Heart right ventricle (tissue), 16 donors: Measurements from ENCODE around the gene NLRC5. TPM values are rescaled to one million over a fixed set of nuclear protein-coding genes. Genes with fewer than 3 reads are reported as not detected.

ENCODE experiments used
- ATAC-seq, 8 donors: fragments of 200-7000 bp; cut with Tn5 transposase; one replicate each; pipeline ENCODE4 v1.9.1; 2020; ENCODE audit warnings: mild to moderate bottlenecking in 8 of 8, moderate library complexity in 8 of 8, moderate number of reproducible peaks in 1 of 8
- DNase-seq, 2 donors: peaks; one replicate each; pipeline ENCODE4 v3.0.0-alpha.2; 2020
- H3K27ac ChIP-seq, 10 donors: fragments of 200-600 bp; sonication (generic) in 2 of 10; one replicate each; pipeline versions ENCODE4 v1.5.0 to v1.8.0; 2020 to 2022; ENCODE audit warnings: mild to moderate bottlenecking in 3 of 10
- H3K27me3 ChIP-seq, 7 donors: fragments of 200-600 bp; one replicate each; pipeline ENCODE4 v1.8.0; 2021 to 2022; ENCODE audit warnings: mild to moderate bottlenecking in 2 of 7
- H3K36me3 ChIP-seq, 9 donors: fragments of 200-600 bp; sonication (generic) in 1 of 9; one replicate each; pipeline versions ENCODE4 v1.5.0 to v1.8.0; 2020 to 2022; ENCODE audit warnings: mild to moderate bottlenecking in 2 of 9
- H3K4me1 ChIP-seq, 9 donors: fragments of 200-600 bp; sonication (generic) in 1 of 9; one replicate each; pipeline versions ENCODE4 v1.5.0 to v1.8.0; 2020 to 2022; ENCODE audit warnings: mild to moderate bottlenecking in 4 of 9
- H3K4me3 ChIP-seq, 10 donors: fragments of 200-600 bp; sonication (generic) in 2 of 10; one replicate each; pipeline versions ENCODE4 v1.5.0 to v1.8.0; 2020 to 2022; ENCODE audit warnings: mild to moderate bottlenecking in 7 of 10, moderate library complexity in 2 of 10
- H3K9me3 ChIP-seq, 11 donors: fragments of 200-600 bp in 10 of 11; sonication (generic) in 2 of 11; one replicate each; pipeline versions ENCODE4 v1.5.0 to v1.8.0; 2013 to 2022; ENCODE audit warnings: mild to moderate bottlenecking in 2 of 11, control low read depth in 1 of 11, moderate library complexity in 1 of 11
- CTCF ChIP-seq, 9 donors: fragments of 200-600 bp; sonication (generic) in 2 of 9; IDR thresholded peaks; one replicate each; pipeline versions ENCODE4 v1.5.0 to v1.8.0; 2021 to 2022; ENCODE audit warnings: antibody characterized with exemption in 9 of 9, mild to moderate bottlenecking in 5 of 9, moderate library complexity in 1 of 9
- WGBS, 2 donors: extraction: QIAGEN DNeasy Blood & Tissue Kit; methylation state at CpG; one replicate each; pipeline ENCODE4 v1.1.7; 2013; ENCODE audit warnings: inconsistent platforms in 1 of 2; 5-methylcytosine and 5-hydroxymethylcytosine counted together
- intact Hi-C, 10 donors: fragments of 100-400 bp; cut with DNase I; formaldehyde crosslinking; loops; one replicate each; pipeline versions ENCODE4 v1.11.1 to v1.14.2; 2022
- polyA plus RNA-seq, 2 donors: library from polyadenylated mRNA; stranded (reverse); fragments of 200-250 nt; gene quantifications; one replicate each; pipeline ENCODE4 v1.2.3, GENCODE V29; 2013
- total RNA-seq, 10 donors: library from RNA; stranded (reverse); fragmentation: NEBNext Ultra II Directional in 3 of 10; extraction: Animal tissue kit (Norgen Biotek cat#: 25700) in 3 of 10; gene quantifications; one replicate each; pipeline versions ENCODE4 v1.2.1 to v1.2.4, GENCODE V29; 2021 to 2023
- donor health status: Arrhythmogenic right ventricular cardiomyopathy.
- donor health status: ischemic (EF 13 %, LVEDD 7.1; RV severe dilation, severe dysfunction).
- donor health status: healthy with polysubstance abuse.
- donor health status: DM: no; HTN: yes; CAD: no.
- donor health status: DM: no; HTN: no; CAD: no.
- donor health status: ischemic (EF 25% LVEDD 6.9; RV normal size, moderate dysfunction).
- donor health status: ischemic (EF 25% LVEDD 5.7; RV mildly dilated, moderate dysfunction).
- donor health status: healthy.
- donor health status: DM: yes; HTN: yes; CAD: no.
- donor health status: Ischemic cardiomyopathy.
- donor health status: ischemic (EF 35%, LVEDD 5.7; RV mildly dilated, moderate dysfunction).
- donor health status: nonischemic (EF 11% LVEDD 7.7; RV severe dilation, severe dysfunction).
- donor health status: DM: yes; HTN: yes; CAD: no.
- donor health status: PGD.
- donor health status: ischemic (EF 29% LVEDD 5.4; RV normal size, mild dysfunction).
- donor health status: nonischemic (EF 23%, LVEDD 6.1; RV moderate dilation, normal function).

Gene NLRC5
- total and polyA plus RNA-seq, 12 donors = 6.2 to 49.6 (median 13.5) TPM

- DNase-seq = peak; percentile 71 to 73
- no peaks in the 10 kb centered on the region for H3K9me3 ChIP-seq
- peak; percentile 23 to 77 (median 65) for TF ChIP-seq CTCF (IDR thresholded peaks at IDR 0.05)
- H3K4me1 ChIP-seq = peaks cover 0 to 45% (median 11%) of the 10 kb centered on the region in 9 donors
- intact Hi-C loops = loop anchor here in 8 of 10 donors (1.0 to 10.0 kb wide), 9 partner anchors 71 to 181 kb away; partner anchors contain the start of genes CETP (in 3 of the 8) and SLC12A3 (in 3 of the 8)
- peaks cover 0 to 100% (median 5%) of the 10 kb centered on the region in 9 donors for H3K36me3 ChIP-seq
- 33 to 39% methylated on average over 13 of the region's 13 CpGs for WGBS, 2 donors
- ATAC-seq = peak; percentile 55 to 83 (median 70)
- peak overlapping the region in 1 of 10 donors; percentile 36 for H3K27ac ChIP-seq
- H3K4me3 ChIP-seq = peak overlapping the region in 2 of 10 donors; percentile 6 to 27
- no peaks in the 10 kb centered on the region for H3K27me3 ChIP-seq
Measured at GRCh38 chr16:57045694-57046381, 56.5 kb downstream of the NLRC5 start.

- ATAC-seq = no peak
- peaks cover 0 to 22% (median 0%) of the 10 kb centered on the region in 9 donors for H3K4me1 ChIP-seq
- TF ChIP-seq CTCF (IDR thresholded peaks at IDR 0.05) = no peak
- WGBS, 2 donors = 65 to 91% methylated on average over 2 of the region's 2 CpGs
- no peak for DNase-seq
- peaks cover 0 to 100% (median 0%) of the 10 kb centered on the region in 9 donors for H3K36me3 ChIP-seq
- no peaks in the 10 kb centered on the region for H3K27me3 ChIP-seq
- intact Hi-C loops = loop anchor here in 6 of 10 donors (5.0 to 10.0 kb wide), 6 partner anchors 73 to 183 kb away; partner anchors contain the start of genes CETP (in 3 of the 6) and SLC12A3 (in 3 of the 6)
- no peaks in the 10 kb centered on the region for H3K9me3 ChIP-seq
- no peak overlapping the region for H3K27ac ChIP-seq
- no peak overlapping the region for H3K4me3 ChIP-seq
Measured at GRCh38 chr16:57048095-57048494, 58.7 kb downstream of the NLRC5 start.

GRCh38 chr16:57049678-57050077, 60.3 kb downstream of the NLRC5 start:
- no peak for ATAC-seq
- Histone ChIP-seq H3K27me3 (no peaks in the 10 kb centered on the region), H3K36me3 (peaks cover 0 to 100% (median 0%) of the 10 kb centered on the region in 9 donors), H3K9me3 (no peaks in the 10 kb centered on the region), H3K4me1 (peaks cover 0 to 13% (median 0%) of the 10 kb centered on the region in 9 donors), H3K4me3 (no peak overlapping the region), H3K27ac (no peak overlapping the region)
- WGBS, 2 donors = 92 to 93% methylated on average over 4 of the region's 4 CpGs
- no peak for TF ChIP-seq CTCF (IDR thresholded peaks at IDR 0.05)
- intact Hi-C loops = loop anchor here in 6 of 10 donors (5.0 to 10.0 kb wide), 6 partner anchors 75 to 185 kb away; partner anchors contain the start of genes CETP (in 3 of the 6) and SLC12A3 (in 3 of the 6)
- no peak for DNase-seq

GRCh38 chr16:57051696-57052228, 62.4 kb downstream of the NLRC5 start:
- Histone ChIP-seq H3K27ac (no peak overlapping the region), H3K4me3 (no peak overlapping the region), H3K4me1 (no peaks in the 10 kb centered on the region), H3K27me3 (no peaks in the 10 kb centered on the region), H3K36me3 (peaks cover 0 to 100% (median 4%) of the 10 kb centered on the region in 9 donors), H3K9me3 (no peaks in the 10 kb centered on the region)
- intact Hi-C loops = no loop called here
- ATAC-seq = no peak
- 90 to 95% methylated on average over 11 of the region's 11 CpGs for WGBS, 2 donors
- no peak for DNase-seq
- no peak for TF ChIP-seq CTCF (IDR thresholded peaks at IDR 0.05)
